CD4-positive, alpha-beta T cell (primary cell): ENCODE data around the gene GDF2. TPM values are rescaled to one million over a fixed set of nuclear protein-coding genes. Genes with fewer than 3 reads are reported as not detected.
A peak's percentile ranks its signal among the peaks of the same experiment; 100 is the strongest.

ENCODE experiments used
- ATAC-seq: fragments of 200-7000 bp; cut with Tn5 transposase; one replicate; pipeline ENCODE4 v1.10.0; 2022; ENCODE audit warnings: mild to moderate bottlenecking; ENCODE audit not compliant: poor library complexity
- CTCF ChIA-PET: fragments of 350-600 bp; sonication (Branson Sonifier 250); formaldehyde crosslinking; loops from one replicate; lab custom pipeline; 2021; ENCODE audit warnings: antibody characterized with exemption, inconsistent platforms; lab: Charles Lee
- POLR2A ChIA-PET: fragments of 350-600 bp; sonication (Branson Sonifier 250); formaldehyde crosslinking; loops from one replicate; lab custom pipeline; 2021; ENCODE audit warnings: antibody characterized with exemption, inconsistent platforms; lab: Charles Lee
- DNase-seq, 14 experiments: peaks; one replicate each; pipeline ENCODE4 v3.0.0-alpha.2; 2013 to 2020; ENCODE audit warnings: mixed read lengths in 2 of 14
- H3K27ac ChIP-seq, 2 donors: one replicate each; pipeline versions ENCODE4 v1.5.1 to v1.7.0; 2013; ENCODE audit warnings: low read length in 2 of 2, low read depth in 1 of 2, mild to moderate bottlenecking in 1 of 2
- H3K27me3 ChIP-seq, 2 experiments: 1 replicate in 1 of 2; 2 replicates in 1 of 2; pipeline versions ENCODE4 v1.6.1 to v1.7.0; 2013; ENCODE audit warnings: low read length in 2 of 2, control low read depth in 1 of 2, mild to moderate bottlenecking in 1 of 2, moderate library complexity in 1 of 2; ENCODE audit not compliant: insufficient read depth in 2 of 2, control insufficient read depth in 1 of 2
- H3K36me3 ChIP-seq: one replicate; pipeline ENCODE4 v1.6.1; 2013; ENCODE audit warnings: low read length, control low read depth; ENCODE audit not compliant: insufficient read depth
- H3K4me1 ChIP-seq: one replicate; pipeline ENCODE4 v1.6.1; 2013; ENCODE audit warnings: low read length, control low read depth; ENCODE audit not compliant: insufficient read depth
- H3K4me3 ChIP-seq: one replicate; pipeline ENCODE4 v1.5.1; 2013; ENCODE audit warnings: mild to moderate bottlenecking, low read length, moderate library complexity
- H3K9me3 ChIP-seq, 2 experiments: 1 replicate in 1 of 2; 2 replicates in 1 of 2; pipeline versions ENCODE4 v1.6.1 to v1.7.0; 2013; ENCODE audit warnings: low read length in 2 of 2, mild to moderate bottlenecking in 2 of 2, control low read depth in 1 of 2, moderate library complexity in 1 of 2; ENCODE audit not compliant: control insufficient read depth in 1 of 2, insufficient read depth in 1 of 2
- H3K27ac Mint-ChIP-seq: one replicate; pipeline ENCODE4 v1.8.0; 2020; ENCODE audit warnings: mixed read lengths
- H3K27me3 Mint-ChIP-seq: one replicate; pipeline ENCODE4 v1.8.0; 2021; ENCODE audit warnings: mixed read lengths
- H3K36me3 Mint-ChIP-seq: one replicate; pipeline ENCODE4 v1.8.0; 2021; ENCODE audit warnings: low read depth, mixed read lengths
- H3K4me1 Mint-ChIP-seq: one replicate; pipeline ENCODE4 v1.8.0; 2021; ENCODE audit warnings: low read depth, mixed read lengths
- H3K4me3 Mint-ChIP-seq: one replicate; pipeline ENCODE4 v1.8.0; 2020; ENCODE audit warnings: mild to moderate bottlenecking, mixed read lengths
- H3K9me3 Mint-ChIP-seq: one replicate; pipeline ENCODE4 v1.8.0; 2020; ENCODE audit warnings: mixed read lengths
- CTCF ChIP-seq: fragments of 200-600 bp; IDR thresholded peaks from one replicate; pipeline ENCODE4 v1.8.0; 2022; ENCODE audit warnings: antibody characterized with exemption, mild to moderate bottlenecking
- intact Hi-C, 2 experiments: fragments of 100-400 bp; cut with DNase I in 1 of 2; cut with micrococcal nuclease in 1 of 2; formaldehyde crosslinking; loops; one replicate each; pipeline versions ENCODE4 v1.15.1 to v1.9.0; 2023 to 2025; cut with DNase I, micrococcal nuclease
- total RNA-seq, 174 experiments: library from RNA in 2 of 174; stranded (reverse) in 2 of 174; gene quantifications; one replicate each; pipeline ENCODE4 v1.2.3 and lab custom pipeline; 2021 to 2026

The GDF2 gene
- total RNA-seq, 2 experiments from 2014 or later: not detected

- H3K4me1 Mint-ChIP-seq: peaks cover 50% of the 10 kb centered on the region
- Histone ChIP-seq H3K36me3 (no peaks in the 10 kb centered on the region), H3K9me3 (no peaks in the 10 kb centered on the region), H3K27ac (no peak overlapping the region), H3K27me3 (peaks cover 4% of the 10 kb centered on the region in 2 experiments), H3K4me1 (peaks cover 36% of the 10 kb centered on the region), H3K4me3 (no peak overlapping the region)
- H3K27ac Mint-ChIP-seq: no peak overlapping the region
- H3K27me3 Mint-ChIP-seq: peaks cover 12% of the 10 kb centered on the region
- TF ChIP-seq CTCF: no peak
- POLR2A ChIA-PET: interaction anchor here (1.0 kb wide), 1 partner anchor 10 kb away, joined by 4 read pairs; no protein-coding TSS in a partner anchor
- H3K9me3 Mint-ChIP-seq: no peaks in the 10 kb centered on the region
- intact Hi-C loops: loop anchor here in 1 of 2 experiments (1.0 kb wide), 1 partner anchor 9 kb away; no protein-coding TSS in a partner anchor
- DNase-seq: no peak
- CTCF ChIA-PET: no interaction called here
- H3K36me3 Mint-ChIP-seq: no peaks in the 10 kb centered on the region
- peak overlapping the region; percentile 85 for H3K4me3 Mint-ChIP-seq
- ATAC-seq: no peak
Observed at GRCh38 chr10:47301833-47302232, 20.4 kb upstream of the GDF2 start.

- DNase-seq: no peak
- Mint-ChIP-seq H3K4me1 (peaks cover 59% of the 10 kb centered on the region), H3K9me3 (no peaks in the 10 kb centered on the region), H3K4me3 (no peak overlapping the region), H3K27me3 (peaks cover 12% of the 10 kb centered on the region), H3K27ac (no peak overlapping the region), H3K36me3 (no peaks in the 10 kb centered on the region)
- H3K4me3 ChIP-seq: no peak overlapping the region
- peaks cover 48% of the 10 kb centered on the region for H3K4me1 ChIP-seq
- ChIA-PET CTCF (interaction anchor here (0.8 kb wide), 1 partner anchor 38 kb away, joined by 3 read pairs; no protein-coding TSS in a partner anchor), POLR2A (no interaction called here)
- H3K36me3 ChIP-seq: no peaks in the 10 kb centered on the region
- H3K9me3 ChIP-seq: no peaks in the 10 kb centered on the region
- no peak for ATAC-seq
- intact Hi-C loops: no loop called here
- peaks cover 4% of the 10 kb centered on the region in 2 experiments for H3K27me3 ChIP-seq
- no peak for TF ChIP-seq CTCF
- no peak overlapping the region for H3K27ac ChIP-seq
Observed at GRCh38 chr10:47303105-47303504, 19.1 kb upstream of the GDF2 start.

GRCh38 chr10:47303866-47304265, 18.4 kb upstream of the GDF2 start:
- no peak for TF ChIP-seq CTCF
- no peaks in the 10 kb centered on the region for H3K9me3 ChIP-seq
- no peaks in the 10 kb centered on the region for H3K9me3 Mint-ChIP-seq
- no peak overlapping the region for H3K4me3 ChIP-seq
- H3K4me3 Mint-ChIP-seq: no peak overlapping the region
- intact Hi-C loops: no loop called here
- no peak for ATAC-seq
- DNase-seq: no peak
- ChIA-PET CTCF (interaction anchor here (0.8 kb wide), 1 partner anchor 37 kb away, joined by 3 read pairs; no protein-coding TSS in a partner anchor), POLR2A (no interaction called here)
- no peak overlapping the region for H3K27ac Mint-ChIP-seq
- peaks cover 12% of the 10 kb centered on the region for H3K27me3 Mint-ChIP-seq
- no peaks in the 10 kb centered on the region for H3K36me3 ChIP-seq
- peaks cover 59% of the 10 kb centered on the region for H3K4me1 Mint-ChIP-seq
- peaks cover 48% of the 10 kb centered on the region for H3K4me1 ChIP-seq
- peaks cover 4% of the 10 kb centered on the region in 2 experiments for H3K27me3 ChIP-seq
- no peak overlapping the region for H3K27ac ChIP-seq
- no peaks in the 10 kb centered on the region for H3K36me3 Mint-ChIP-seq
